Midbrain (tissue), 1 donor: ENCODE data around the gene C3orf62.
"Not testable (repeated sequence)": the region's sequence is repeated elsewhere in the genome, so short reads cannot be mapped to it uniquely, and the experiment has no call there.

ENCODE experiments used
- DNase-seq: peaks from one replicate; lab custom pipeline; 2025; lab: John Stamatoyannopoulos, UW

The C3orf62 gene

GRCh38 chr3:49269443-49270155, 7.4 kb downstream of the C3orf62 start:
- no peak for DNase-seq

DNA sequence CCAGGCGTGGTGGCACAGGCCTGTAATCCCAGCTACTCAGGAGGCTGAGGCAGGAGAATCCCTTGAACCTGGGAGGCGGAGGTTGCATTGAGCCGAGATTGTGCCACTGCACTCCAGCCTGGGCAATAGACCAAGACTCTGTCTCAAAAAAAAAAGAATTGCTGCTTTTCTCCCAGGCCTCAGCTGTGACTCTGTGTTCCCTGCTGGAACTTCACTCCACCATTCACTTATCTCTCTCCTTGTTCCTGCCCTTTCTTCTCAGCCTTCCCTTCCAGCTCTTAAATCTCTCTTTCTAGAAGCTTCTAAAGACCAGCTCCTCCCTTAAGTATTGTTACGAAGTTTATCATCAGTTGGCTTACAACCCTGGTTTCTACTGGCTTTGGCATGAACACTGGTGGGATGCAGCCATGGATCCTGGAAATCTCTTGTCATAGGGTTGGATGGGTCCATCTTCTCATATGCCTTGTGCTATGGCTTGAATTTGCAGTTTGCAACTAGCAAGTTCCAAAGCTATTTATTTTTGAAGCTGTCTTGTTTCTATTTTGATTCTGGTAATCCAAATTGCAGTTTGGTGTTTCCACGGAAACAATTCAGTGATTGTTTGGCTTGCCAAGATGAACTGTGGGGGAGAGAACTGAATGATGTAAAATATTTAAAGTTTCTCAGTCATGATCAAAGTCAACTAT, 10.5 kb downstream of the C3orf62 start:
- DNase-seq, result no peak

DNA sequence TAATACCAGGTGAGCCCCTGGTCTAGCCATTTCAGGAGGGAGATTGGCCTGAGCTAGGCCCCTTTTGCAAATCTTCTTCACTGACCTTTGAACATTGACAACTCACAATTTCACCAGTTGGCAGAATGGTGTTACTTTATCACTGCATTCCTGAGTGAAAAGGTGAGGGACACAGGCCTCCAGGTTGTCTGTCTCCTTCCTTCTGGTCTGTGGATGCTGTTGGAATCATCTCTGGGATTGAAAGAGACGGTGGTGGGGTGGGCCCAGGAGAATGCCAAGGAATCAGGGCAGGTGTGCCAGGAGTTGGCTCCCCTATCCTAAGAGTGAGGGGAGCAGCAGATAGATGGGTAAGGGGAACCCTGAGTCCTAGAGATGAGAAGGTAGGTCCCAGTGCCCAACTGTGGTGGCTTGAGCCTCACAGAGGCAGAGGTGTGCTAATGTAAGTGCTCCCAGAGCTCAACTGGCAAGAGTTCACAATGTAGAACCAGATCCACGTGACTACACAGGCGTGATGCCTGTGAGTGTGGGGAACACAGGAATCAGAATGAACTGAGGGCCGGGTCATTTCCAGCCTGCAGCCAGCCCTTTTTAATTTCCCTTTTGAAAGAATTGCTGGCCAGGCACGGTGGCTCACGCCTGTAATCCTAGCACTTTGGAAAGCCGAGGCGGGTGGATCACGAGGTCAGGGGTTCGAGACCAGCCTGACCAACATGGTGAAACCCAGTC, 11.2 kb downstream of the C3orf62 start:
- DNase-seq, result no peak

DNA sequence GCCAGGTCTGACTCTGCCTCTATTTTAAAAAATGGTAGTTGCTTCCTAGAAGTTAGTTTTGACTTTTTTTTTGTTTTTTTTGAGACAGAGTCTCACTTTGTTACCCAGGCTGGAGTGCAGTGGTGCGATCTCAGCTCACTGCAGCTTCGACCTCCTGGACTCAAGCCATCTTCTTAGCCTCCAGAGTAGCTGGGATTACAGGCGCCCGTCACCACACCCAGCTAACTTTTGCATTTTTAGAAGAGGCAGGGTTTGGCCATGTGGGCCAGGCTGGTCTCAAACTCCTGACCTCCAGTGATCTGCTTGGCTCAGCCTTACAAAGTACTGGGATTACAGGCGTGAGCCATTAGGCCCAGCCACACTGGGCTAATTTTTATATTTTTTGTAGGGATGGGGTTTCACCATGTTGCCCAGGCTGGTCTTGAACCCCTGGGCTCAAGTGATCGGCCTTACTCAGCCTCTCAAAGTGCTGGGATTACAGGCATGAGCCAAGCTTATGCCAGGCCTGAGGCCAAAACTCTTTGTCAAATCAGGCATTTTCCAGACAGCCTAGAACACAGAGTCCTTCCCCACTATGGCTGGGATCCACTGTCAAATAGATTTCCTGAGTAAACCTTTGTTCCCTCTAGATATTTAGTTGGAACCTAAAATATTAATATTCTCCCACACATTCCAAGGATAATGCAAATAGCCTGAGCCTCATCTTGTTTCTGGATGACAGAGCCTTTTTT, 13.7 kb downstream of the C3orf62 start:
- no peak for DNase-seq

- no peak for DNase-seq
Observed at GRCh38 chr3:49260806-49261324, 16.2 kb downstream of the C3orf62 start.

DNA sequence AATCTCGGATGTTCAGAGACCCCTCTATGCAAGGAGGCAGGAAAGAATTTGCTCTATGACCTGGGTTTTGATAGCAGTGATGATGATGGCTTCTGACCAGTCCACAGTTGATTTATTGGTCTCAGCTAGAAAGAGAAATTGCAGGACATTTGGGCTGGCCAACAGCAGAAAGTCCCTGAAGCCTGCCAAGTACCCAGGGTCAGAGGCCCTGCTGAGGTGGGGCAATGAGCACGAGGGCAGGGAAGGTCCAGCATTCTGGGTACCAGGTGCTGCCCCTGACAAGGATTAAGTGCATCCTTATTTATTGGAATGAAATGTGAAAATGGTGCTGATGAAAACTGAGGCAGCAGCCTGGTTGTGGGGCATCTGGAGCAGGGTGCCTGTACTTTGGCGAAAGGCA, 19.8 kb downstream of the C3orf62 start:
- DNase-seq, result no peak

GRCh38 chr3:49255718-49256511, 21.1 kb downstream of the C3orf62 start:
- DNase-seq, result no peak

DNA sequence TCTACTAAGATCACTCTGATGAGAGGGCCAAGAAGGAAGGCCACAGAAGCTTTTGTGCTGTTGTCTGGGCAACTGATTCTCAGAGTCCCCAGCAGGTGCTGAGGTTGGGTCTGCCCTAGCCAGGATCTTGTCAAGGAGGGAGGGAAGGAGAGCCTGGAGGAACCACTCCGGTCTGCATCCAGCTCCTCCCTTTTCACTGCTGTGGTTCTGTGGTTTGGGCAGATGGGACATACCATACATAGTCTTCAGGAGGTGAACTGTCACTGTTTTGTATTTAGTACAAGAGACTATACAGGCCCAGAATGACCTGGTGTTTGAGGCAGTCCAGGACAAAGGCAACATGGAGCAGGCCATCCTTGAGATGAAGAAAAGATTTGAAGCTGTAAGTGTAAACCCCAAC, 21.9 kb downstream of the C3orf62 start:
- DNase-seq, result no peak

- DNase-seq, result no peak
Observed at GRCh38 chr3:49253512-49253911, 23.5 kb downstream of the C3orf62 start.

DNA sequence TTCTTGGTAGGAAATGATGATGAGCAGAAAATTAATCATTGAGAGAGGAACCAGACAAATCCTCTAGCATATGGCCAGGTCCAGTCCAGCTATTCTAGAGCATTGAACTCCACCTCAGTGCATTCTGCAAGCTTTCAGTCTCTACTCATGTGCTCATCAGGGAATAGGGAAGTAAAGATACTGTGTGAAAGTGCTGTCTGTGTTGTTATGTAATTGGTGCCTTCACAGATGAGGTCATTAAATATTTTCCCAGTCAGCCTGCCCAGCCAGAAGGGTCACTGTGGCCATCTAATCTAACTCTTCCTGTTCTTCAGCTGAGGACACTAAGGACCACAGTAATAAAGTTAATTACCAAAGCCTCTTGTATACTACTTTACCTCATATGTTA, 28.2 kb downstream of the C3orf62 start:
- DNase-seq, result peak; percentile 16

DNA sequence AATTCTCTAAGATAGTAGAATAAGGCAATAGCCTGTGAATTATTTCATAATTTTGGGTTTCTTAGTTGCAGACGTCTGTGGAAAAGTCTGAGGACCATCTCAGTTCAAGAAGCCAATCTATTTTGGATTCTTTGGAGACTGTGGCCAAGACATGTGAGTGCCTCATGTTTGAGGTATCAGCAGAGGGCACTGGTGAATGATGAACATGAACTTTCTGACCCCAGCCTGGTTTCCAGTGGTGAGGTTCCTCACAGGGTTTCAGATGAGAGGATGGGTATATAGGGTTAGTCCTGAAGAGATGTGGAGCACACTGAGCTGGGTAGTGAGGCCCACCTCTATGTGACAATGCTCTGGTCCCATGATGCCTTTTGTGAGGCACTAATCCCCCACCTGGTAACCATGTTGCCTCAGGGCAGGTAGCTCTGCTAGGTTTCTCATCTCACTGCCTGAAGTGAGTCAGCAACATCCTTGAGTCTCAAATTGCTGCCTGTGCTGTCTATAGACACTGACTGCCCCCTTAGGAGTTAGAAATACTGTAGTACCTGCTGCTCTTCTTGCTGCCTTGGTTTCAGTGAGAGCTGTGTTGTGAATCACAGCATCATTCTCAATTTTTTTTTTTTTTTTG, 32.3 kb downstream of the C3orf62 start:
- peak; percentile 13 for DNase-seq

DNA sequence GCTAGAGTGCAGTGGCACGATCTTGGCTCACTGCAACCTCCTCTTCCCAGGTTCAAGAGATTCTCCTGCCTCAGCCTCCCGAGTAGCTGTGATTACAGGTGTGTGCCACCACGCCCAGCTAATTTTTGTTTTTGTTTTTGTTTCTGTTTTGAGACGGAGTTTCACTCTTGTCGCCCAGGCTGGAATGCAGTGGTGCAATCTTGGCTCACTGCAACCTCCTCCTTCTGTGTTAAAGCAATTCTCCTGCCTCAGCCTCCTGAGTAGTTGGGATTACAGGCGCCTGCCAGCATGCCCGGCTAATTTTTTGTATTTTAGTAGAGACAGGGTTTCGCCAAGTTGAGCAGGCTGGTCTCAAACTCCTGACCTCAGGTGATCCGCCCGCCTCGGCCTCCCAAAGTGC, 36.9 kb downstream of the C3orf62 start:
- DNase-seq, result not testable (repeated sequence)

DNA sequence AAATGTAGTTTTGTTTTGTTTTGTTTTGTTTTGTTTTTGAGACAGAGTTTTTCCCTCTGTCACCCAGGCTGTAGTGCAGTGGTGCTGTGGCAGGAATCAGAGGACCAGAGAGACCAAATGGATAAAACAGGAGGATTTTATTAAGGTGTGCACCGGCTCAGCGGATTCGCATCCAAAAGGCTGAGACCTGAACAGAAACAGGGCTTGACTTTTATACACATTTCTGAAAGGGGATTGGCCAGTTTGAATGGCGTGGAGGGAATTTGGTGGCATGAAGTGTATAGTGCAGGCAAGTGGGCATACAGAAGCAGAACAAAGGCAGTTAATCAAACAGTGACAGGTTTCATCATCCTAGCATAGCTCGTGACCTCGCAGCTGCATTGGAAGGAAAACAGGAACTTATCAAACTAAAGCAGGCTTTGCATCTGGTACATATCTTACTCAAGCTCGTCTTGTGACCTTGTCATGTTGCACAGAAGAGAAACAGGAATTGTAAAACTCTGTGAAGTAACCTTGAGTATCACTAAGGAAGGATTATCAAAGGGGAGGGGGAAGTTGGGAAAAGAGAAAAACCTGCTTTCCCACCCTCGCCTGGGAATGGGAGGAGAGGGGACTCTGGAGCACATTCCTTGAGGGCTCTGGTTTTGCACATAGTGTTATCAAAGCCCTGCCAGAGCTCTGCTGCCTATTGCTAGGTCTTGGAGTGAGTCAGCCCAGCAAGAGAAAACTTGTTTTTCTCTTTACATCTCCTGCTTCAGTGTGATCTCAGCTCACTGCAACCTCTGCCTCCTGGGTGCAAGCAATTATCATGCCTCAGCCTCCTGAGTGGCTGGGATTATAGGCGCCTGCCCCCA, 38.5 kb downstream of the C3orf62 start:
- DNase-seq, result peak; percentile 23

DNA sequence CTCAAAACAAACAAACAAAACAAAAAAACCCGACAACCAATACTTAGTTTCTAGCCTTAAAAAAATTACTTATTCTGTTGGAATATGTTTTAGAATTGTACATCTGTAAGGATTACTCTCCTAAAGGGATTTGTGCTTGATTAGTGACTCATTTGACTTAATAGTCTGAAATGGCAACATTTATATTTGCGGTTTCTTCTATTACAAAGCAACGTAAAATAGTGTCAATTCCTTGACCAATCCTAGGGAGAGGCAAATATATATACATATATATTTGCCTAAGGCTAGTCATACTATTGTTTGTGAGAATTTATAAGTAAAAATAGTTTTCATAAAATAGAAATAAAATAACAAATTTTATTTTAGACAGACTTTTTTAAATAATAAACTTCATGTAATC, 39.7 kb downstream of the C3orf62 start:
- DNase-seq, result no peak

- no peak for DNase-seq
Observed at GRCh38 chr3:49236226-49236625, 40.8 kb downstream of the C3orf62 start.

- not testable (repeated sequence) for DNase-seq
Observed at GRCh38 chr3:49228817-49229216, 48.2 kb downstream of the C3orf62 start.

DNA sequence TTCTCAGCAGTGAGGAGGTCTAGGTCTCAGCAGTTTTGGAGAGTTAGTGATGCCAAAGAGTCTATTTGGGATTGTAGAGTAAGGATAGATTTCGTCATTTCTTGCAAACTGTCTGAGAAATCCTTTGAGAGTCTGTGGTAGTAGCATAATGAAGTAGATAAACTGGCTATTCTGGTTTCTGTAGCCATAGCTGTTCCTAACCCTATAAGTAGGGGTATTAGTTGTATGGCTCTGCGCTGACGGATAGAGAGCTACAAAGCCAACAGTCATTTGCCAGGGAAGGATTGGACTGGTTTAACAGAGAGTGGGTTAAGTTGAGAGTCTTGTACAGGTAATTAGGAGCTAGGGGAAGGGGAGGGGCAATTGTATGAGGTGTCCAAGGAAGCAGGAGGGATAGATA, 55.0 kb downstream of the C3orf62 start:
- DNase-seq, result no peak

GRCh38 chr3:49220985-49221563, 56.0 kb downstream of the C3orf62 start:
- DNase-seq, result not testable (repeated sequence)

- DNase-seq, result no peak
Observed at GRCh38 chr3:49219132-49219531, 57.9 kb downstream of the C3orf62 start.
